Measurements from ENCODE around the gene MAGED1. TPM values are rescaled to one million over a fixed set of nuclear protein-coding genes. Genes with fewer than 3 reads are reported as not detected.
"Not testable (repeated sequence)": the region's sequence is repeated elsewhere in the genome, so short reads cannot be mapped to it uniquely, and the experiment has no call there.

Gene MAGED1
- polyA plus RNA-seq, 4 donors: 14.3 to 160 (median 26.7) TPM

GRCh38 chrX:51905152-51905551 is 11.7 kb downstream of the MAGED1 start:
- not testable (repeated sequence) for H3K27me3 ChIP-seq (ENCODE audit: control insufficient read depth in 3 of 3, insufficient read depth in 3 of 3, low read length in 3 of 3); H3K9me3 ChIP-seq (ENCODE audit: control insufficient read depth in 2 of 2, insufficient read depth in 1 of 2, low read depth in 1 of 2, low read length in 1 of 2); H3K4me3 ChIP-seq (ENCODE audit: low read depth in 1 of 3, low read length in 3 of 3); H3K4me1 ChIP-seq (ENCODE audit: control insufficient read depth in 3 of 3, insufficient read depth in 2 of 3, low read depth in 1 of 3, low read length in 2 of 3); DNase-seq; FAIRE-seq; H3K27ac ChIP-seq (ENCODE audit: low read depth in 1 of 3, low read length in 2 of 3)
- peaks cover 0 to 17% (median 0%) of the 10 kb centered on the region in 3 donors for H3K36me3 ChIP-seq (ENCODE audit: control insufficient read depth in 3 of 3, insufficient read depth in 2 of 3, low read depth in 1 of 3, low read length in 3 of 3)
- 66 to 94% (median 78%) methylated on average over 3 of the region's 3 CpGs for WGBS, 3 donors

- Histone ChIP-seq H3K27me3 (ENCODE audit: control insufficient read depth in 3 of 3, insufficient read depth in 3 of 3, low read length in 3 of 3) (no peaks in the 10 kb centered on the region), H3K4me1 (ENCODE audit: control insufficient read depth in 3 of 3, insufficient read depth in 2 of 3, low read depth in 1 of 3, low read length in 2 of 3) (no peaks in the 10 kb centered on the region), H3K4me3 (ENCODE audit: low read depth in 1 of 3, low read length in 3 of 3) (no peak overlapping the region), H3K36me3 (ENCODE audit: control insufficient read depth in 3 of 3, insufficient read depth in 2 of 3, low read depth in 1 of 3, low read length in 3 of 3) (peaks cover 0 to 13% (median 0%) of the 10 kb centered on the region in 3 donors), H3K9me3 (ENCODE audit: control insufficient read depth in 2 of 2, insufficient read depth in 1 of 2, low read depth in 1 of 2, low read length in 1 of 2) (no peaks in the 10 kb centered on the region), H3K27ac (ENCODE audit: low read depth in 1 of 3, low read length in 2 of 3) (no peak overlapping the region)
- DNase-seq (no peak), FAIRE-seq (no peak)
- 70 to 91% (median 85%) methylated on average over 3 of the region's 3 CpGs for WGBS, 3 donors
Measured at GRCh38 chrX:51905711-51906110, 12.3 kb downstream of the MAGED1 start.

DNA sequence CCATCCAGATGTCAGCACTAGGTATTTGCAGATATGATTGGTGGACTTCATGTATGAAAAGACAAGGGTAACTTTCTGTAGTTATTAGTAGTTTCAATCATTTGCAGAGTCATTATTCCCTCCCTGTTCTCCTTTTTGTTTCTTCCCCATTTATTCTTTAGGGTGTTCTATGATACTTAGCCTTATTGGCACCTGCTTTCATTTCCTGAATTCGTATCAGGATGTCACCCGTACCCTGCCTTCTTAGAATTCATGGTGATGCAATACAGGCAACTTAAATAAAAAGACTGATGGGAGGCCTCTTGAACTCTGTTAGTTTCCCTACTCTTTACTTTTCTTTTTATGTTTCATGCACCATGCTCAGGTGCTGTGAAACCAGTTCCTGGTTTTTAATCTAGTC is 24.2 kb downstream of the MAGED1 start:
- no peaks in the 10 kb centered on the region for H3K4me1 ChIP-seq (ENCODE audit: control insufficient read depth in 3 of 3, insufficient read depth in 2 of 3, low read depth in 1 of 3, low read length in 2 of 3)
- FAIRE-seq: no peak
- H3K27me3 ChIP-seq (ENCODE audit: control insufficient read depth in 3 of 3, insufficient read depth in 3 of 3, low read length in 3 of 3): no peaks in the 10 kb centered on the region
- WGBS, 3 donors: 38 to 51% (median 39%) methylated on average over 2 of the region's 2 CpGs
- no peaks in the 10 kb centered on the region for H3K9me3 ChIP-seq (ENCODE audit: control insufficient read depth in 2 of 2, insufficient read depth in 1 of 2, low read depth in 1 of 2, low read length in 1 of 2)
- no peak overlapping the region for H3K27ac ChIP-seq (ENCODE audit: low read depth in 1 of 3, low read length in 2 of 3)
- no peak overlapping the region for H3K4me3 ChIP-seq (ENCODE audit: low read depth in 1 of 3, low read length in 3 of 3)
- DNase-seq: no peak
- H3K36me3 ChIP-seq (ENCODE audit: control insufficient read depth in 3 of 3, insufficient read depth in 2 of 3, low read depth in 1 of 3, low read length in 3 of 3): no peaks in the 10 kb centered on the region

DNA sequence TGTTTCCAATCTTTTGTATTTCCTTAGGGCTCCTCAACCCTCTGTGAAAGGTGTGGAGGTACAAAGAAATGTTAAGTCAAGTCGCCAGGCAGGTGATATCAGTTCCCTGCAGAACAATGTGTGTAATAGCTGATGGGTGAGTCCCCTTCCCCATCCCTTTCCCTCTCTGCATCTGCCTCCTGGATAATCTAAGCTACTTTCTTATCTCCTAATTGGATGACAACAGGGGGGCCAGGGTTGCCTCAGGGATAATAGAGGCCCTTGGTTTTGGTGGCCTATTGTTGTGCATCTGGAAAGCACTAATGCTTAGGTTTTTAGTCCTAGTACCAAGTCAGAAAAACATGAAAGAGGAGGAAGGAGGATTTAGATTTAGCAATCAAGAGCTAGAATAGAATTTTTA is 29.1 kb downstream of the MAGED1 start:
- 6 to 57% (median 11%) methylated on average over 1 of the region's 1 CpG for WGBS, 3 donors
- Histone ChIP-seq H3K27ac (ENCODE audit: low read depth in 1 of 3, low read length in 2 of 3) (no peak overlapping the region), H3K4me1 (ENCODE audit: control insufficient read depth in 3 of 3, insufficient read depth in 2 of 3, low read depth in 1 of 3, low read length in 2 of 3) (no peaks in the 10 kb centered on the region), H3K9me3 (ENCODE audit: control insufficient read depth in 2 of 2, insufficient read depth in 1 of 2, low read depth in 1 of 2, low read length in 1 of 2) (no peaks in the 10 kb centered on the region), H3K27me3 (ENCODE audit: control insufficient read depth in 3 of 3, insufficient read depth in 3 of 3, low read length in 3 of 3) (no peaks in the 10 kb centered on the region), H3K36me3 (ENCODE audit: control insufficient read depth in 3 of 3, insufficient read depth in 2 of 3, low read depth in 1 of 3, low read length in 3 of 3) (no peaks in the 10 kb centered on the region), H3K4me3 (ENCODE audit: low read depth in 1 of 3, low read length in 3 of 3) (no peak overlapping the region)
- DNase-seq (no peak), FAIRE-seq (no peak)

DNA sequence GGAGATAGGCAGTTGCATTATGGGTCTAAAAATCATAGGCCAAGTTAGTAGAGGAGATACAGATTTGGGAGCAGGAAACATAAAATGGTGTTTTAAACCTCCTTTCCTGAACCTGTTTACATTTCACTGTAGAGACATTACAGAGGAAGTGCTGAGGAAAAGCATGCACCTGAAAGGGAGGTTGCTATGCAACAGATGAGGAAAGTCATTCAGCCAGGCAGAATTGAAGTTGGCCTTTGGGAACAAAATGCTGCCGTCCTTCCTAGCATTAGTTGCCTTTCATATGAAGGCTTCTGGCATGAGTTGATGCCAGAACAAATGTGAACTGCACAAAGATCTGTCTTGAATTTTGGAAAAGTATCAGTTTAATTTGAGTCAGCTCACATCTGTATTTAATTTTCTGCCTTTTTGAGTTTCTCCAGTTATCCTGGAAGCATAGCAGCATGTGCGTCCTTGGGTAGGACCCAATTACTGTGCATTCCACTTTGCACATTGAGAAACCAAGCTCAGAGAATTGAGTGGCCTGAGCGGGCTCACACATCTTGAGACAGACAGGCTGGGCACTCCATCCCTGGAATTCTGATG is 38.2 kb downstream of the MAGED1 start:
- H3K27ac ChIP-seq (ENCODE audit: low read depth in 1 of 3, low read length in 2 of 3): no peak overlapping the region
- 59 to 75% (median 69%) methylated on average over 3 of the region's 3 CpGs for WGBS, 3 donors
- no peaks in the 10 kb centered on the region for H3K36me3 ChIP-seq (ENCODE audit: control insufficient read depth in 3 of 3, insufficient read depth in 2 of 3, low read depth in 1 of 3, low read length in 3 of 3)
- no peak overlapping the region for H3K4me3 ChIP-seq (ENCODE audit: low read depth in 1 of 3, low read length in 3 of 3)
- no peaks in the 10 kb centered on the region for H3K4me1 ChIP-seq (ENCODE audit: control insufficient read depth in 3 of 3, insufficient read depth in 2 of 3, low read depth in 1 of 3, low read length in 2 of 3)
- no peak for FAIRE-seq
- H3K27me3 ChIP-seq (ENCODE audit: control insufficient read depth in 3 of 3, insufficient read depth in 3 of 3, low read length in 3 of 3): no peaks in the 10 kb centered on the region
- no peak for DNase-seq
- no peaks in the 10 kb centered on the region for H3K9me3 ChIP-seq (ENCODE audit: control insufficient read depth in 2 of 2, insufficient read depth in 1 of 2, low read depth in 1 of 2, low read length in 1 of 2)

Other genes with a start within 250 kb of the MAGED1 start
- gene CENPVL2, start 210.8 kb upstream of the MAGED1 start, polyA plus RNA-seq: under 1 TPM in 2 of 4 donors, not detected in 2; 0.03 to 0.42 TPM
- under 1 TPM in 2 of 4 donors, not detected in 2; 0.03 to 0.42 TPM for gene CENPVL1, start 183.1 kb upstream of the MAGED1 start, polyA plus RNA-seq
- 10 to 100 TPM in 1 of 4 donors, 1 to 10 TPM in 3; 1.1 to 12.9 (median 3.5) TPM for gene GSPT2, start 150.2 kb upstream of the MAGED1 start, polyA plus RNA-seq
- 100 to 1,000 TPM in 1 of 4 donors, 1 to 10 TPM in 3; 1.6 to 104 (median 7.4) TPM for gene MAGED4B, start 175.6 kb downstream of the MAGED1 start, polyA plus RNA-seq

All from small intestine (tissue), 7 donors.